Natural killer cell (primary cell): ENCODE data around the gene PRPF6. TPM values are rescaled to one million over a fixed set of nuclear protein-coding genes. Genes with fewer than 3 reads are reported as not detected.

Experiments
- ATAC-seq, 3 donors: fragments of 150-1000 bp in 2 of 3; fragments of 200-7000 bp in 1 of 3; cut with Tn5 transposase; 1 replicate in 1 of 3; 2 replicates in 2 of 3; pipeline ENCODE4 v1.10.0; 2021; ENCODE audit warnings: mild to moderate bottlenecking in 2 of 3, moderate library complexity in 2 of 3
- DNase-seq, 2 donors: peaks; one replicate each; pipeline versions ENCODE4 v3.0.0 to v3.0.0-alpha.2; 2013 to 2021; ENCODE audit warnings: mixed read lengths in 1 of 2
- H3K27ac ChIP-seq: one replicate; pipeline ENCODE4 v1.5.1; 2013; ENCODE audit warnings: mild to moderate bottlenecking, low read length
- H3K27me3 ChIP-seq: one replicate; pipeline ENCODE4 v1.6.1; 2013; ENCODE audit warnings: low read length; ENCODE audit not compliant: control insufficient read depth, insufficient read depth
- H3K36me3 ChIP-seq: one replicate; pipeline ENCODE4 v1.6.1; 2013; ENCODE audit warnings: low read length; ENCODE audit not compliant: control insufficient read depth, insufficient read depth
- H3K4me1 ChIP-seq: one replicate; pipeline ENCODE4 v1.6.1; 2013; ENCODE audit warnings: low read length; ENCODE audit not compliant: control insufficient read depth, insufficient read depth
- H3K4me3 ChIP-seq: one replicate; pipeline ENCODE4 v1.5.1; 2013; ENCODE audit warnings: low read length
- H3K9me3 ChIP-seq: one replicate; pipeline ENCODE4 v1.6.1; 2013; ENCODE audit warnings: low read length; ENCODE audit not compliant: control insufficient read depth, insufficient read depth
- H3K27ac Mint-ChIP-seq, 2 donors: one replicate each; pipeline ENCODE4 v1.8.0; 2022; ENCODE audit warnings: mild to moderate bottlenecking in 2 of 2, mixed read lengths in 2 of 2, moderate library complexity in 1 of 2
- H3K27me3 Mint-ChIP-seq, 2 donors: one replicate each; pipeline ENCODE4 v1.8.0; 2022; ENCODE audit warnings: low read depth in 2 of 2, mixed read lengths in 2 of 2
- H3K36me3 Mint-ChIP-seq: one replicate; pipeline ENCODE4 v1.8.0; 2022; ENCODE audit warnings: mixed read lengths
- H3K4me1 Mint-ChIP-seq, 2 donors: one replicate each; pipeline ENCODE4 v1.8.0; 2022; ENCODE audit warnings: mixed read lengths in 2 of 2
- H3K4me3 Mint-ChIP-seq: one replicate; pipeline ENCODE4 v1.8.0; 2022; ENCODE audit warnings: mild to moderate bottlenecking, moderate library complexity, mixed read lengths
- H3K9me3 Mint-ChIP-seq, 2 donors: one replicate each; pipeline ENCODE4 v1.8.0; 2022; ENCODE audit warnings: mixed read lengths in 2 of 2
- WGBS: methylation state at CpG from one replicate; pipeline ENCODE4 v1.1.7; 2013; ENCODE audit warnings: missing lambda C conversion rate; ENCODE audit not compliant: insufficient coverage; 5-methylcytosine and 5-hydroxymethylcytosine counted together
- intact Hi-C: fragments of 100-400 bp; cut with micrococcal nuclease; formaldehyde crosslinking; loops from one replicate; pipeline ENCODE4 v1.14.2; 2022
- total RNA-seq, 4 donors: library from RNA; stranded (reverse); fragments of 120-200 nt in 1 of 4; gene quantifications; one replicate each; pipeline versions ENCODE4 v1.2.3 to v1.2.4, GENCODE V29; 2013 to 2022
- TF ChIP-seq, protein P1 (sequence below): fragments of 200-600 bp; IDR thresholded peaks from one replicate; pipeline ENCODE4 v1.8.0; 2022; ENCODE audit warnings: antibody characterized with exemption

The PRPF6 gene
- total RNA-seq, 3 donors from 2014 or later (not counting 1 experiment from before 2014, with no cell fraction given), result 52.7 to 63.0 (median 55.0) TPM

- peaks cover 62% of the 10 kb centered on the region for H3K4me1 ChIP-seq
- H3K9me3 Mint-ChIP-seq, result no peaks in the 10 kb centered on the region
- peaks cover 58 to 73% of the 10 kb centered on the region in 2 donors for H3K4me1 Mint-ChIP-seq
- H3K27ac ChIP-seq, result peak overlapping the region; percentile 85
- peak; percentile 56 to 64 (median 58) for ATAC-seq
- H3K27me3 ChIP-seq, result no peaks in the 10 kb centered on the region
- peak overlapping the region; percentile 83 for H3K4me3 Mint-ChIP-seq
- TF ChIP-seq, protein P1, sequence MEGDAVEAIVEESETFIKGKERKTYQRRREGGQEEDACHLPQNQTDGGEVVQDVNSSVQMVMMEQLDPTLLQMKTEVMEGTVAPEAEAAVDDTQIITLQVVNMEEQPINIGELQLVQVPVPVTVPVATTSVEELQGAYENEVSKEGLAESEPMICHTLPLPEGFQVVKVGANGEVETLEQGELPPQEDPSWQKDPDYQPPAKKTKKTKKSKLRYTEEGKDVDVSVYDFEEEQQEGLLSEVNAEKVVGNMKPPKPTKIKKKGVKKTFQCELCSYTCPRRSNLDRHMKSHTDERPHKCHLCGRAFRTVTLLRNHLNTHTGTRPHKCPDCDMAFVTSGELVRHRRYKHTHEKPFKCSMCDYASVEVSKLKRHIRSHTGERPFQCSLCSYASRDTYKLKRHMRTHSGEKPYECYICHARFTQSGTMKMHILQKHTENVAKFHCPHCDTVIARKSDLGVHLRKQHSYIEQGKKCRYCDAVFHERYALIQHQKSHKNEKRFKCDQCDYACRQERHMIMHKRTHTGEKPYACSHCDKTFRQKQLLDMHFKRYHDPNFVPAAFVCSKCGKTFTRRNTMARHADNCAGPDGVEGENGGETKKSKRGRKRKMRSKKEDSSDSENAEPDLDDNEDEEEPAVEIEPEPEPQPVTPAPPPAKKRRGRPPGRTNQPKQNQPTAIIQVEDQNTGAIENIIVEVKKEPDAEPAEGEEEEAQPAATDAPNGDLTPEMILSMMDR, result no peak
- DNase-seq, result peak; percentile 68 to 71
- peaks cover 1% of the 10 kb centered on the region for H3K36me3 Mint-ChIP-seq
- peaks cover 13% of the 10 kb centered on the region for H3K36me3 ChIP-seq
- WGBS, result 41% methylated on average over 16 of the region's 16 CpGs
- H3K27me3 Mint-ChIP-seq, result no peaks in the 10 kb centered on the region
- no peaks in the 10 kb centered on the region for H3K9me3 ChIP-seq
- H3K27ac Mint-ChIP-seq, result peak overlapping the region; percentile 88 to 95
- intact Hi-C loops, result loop anchor here (2.0 to 5.0 kb wide), 2 partner anchors 21 to 441 kb away; partner anchors contain the start of genes PTK6 and UCKL1
- H3K4me3 ChIP-seq, result no peak overlapping the region
These were observed 3.1 kb upstream of the PRPF6 start for GRCh38 chr20:63977739-63978276.

DNA sequence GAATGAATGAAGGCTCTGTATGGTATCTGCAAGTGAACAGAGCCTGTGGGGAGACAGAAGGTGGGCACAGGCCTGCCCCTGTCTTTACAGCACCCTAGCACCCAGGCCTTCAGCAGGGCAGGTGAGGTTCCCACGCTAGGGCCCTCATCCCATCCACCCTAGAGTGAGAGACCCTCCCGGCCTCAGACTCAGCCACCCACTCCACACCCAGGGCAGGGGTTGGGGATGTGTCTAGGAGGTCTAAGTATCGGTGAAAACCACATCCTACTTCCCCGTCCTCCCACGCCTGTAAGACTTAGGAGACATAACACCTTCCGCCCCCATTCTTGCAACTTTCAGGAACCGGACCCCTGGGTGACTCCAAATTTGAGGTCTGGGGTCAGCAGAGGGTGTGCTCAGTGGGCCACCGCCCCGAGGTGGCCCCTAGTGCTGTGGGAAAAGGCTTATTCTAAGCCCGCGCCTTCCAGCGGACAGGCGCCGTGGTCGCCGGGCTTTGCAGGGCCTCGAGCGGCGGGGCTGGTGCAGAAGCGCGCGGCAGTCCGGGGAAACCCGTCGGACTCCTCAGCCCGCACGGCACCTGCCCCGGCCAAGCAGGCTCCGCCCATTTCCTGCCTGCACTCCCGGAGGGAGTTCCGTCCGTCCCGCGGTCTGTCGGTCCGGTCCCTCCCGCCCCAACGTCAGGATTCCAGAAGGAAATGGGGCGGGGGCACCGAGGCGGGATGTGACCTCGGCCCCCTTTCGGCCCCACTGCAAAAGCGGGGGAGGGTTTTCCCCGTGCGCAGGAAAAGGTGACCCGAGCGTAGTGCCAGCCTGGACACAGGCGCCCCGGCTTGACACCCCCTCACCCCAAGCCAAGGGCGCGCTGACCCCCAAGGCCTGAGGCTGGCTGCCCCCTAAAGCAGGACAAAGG is 2.4 kb upstream of the PRPF6 start:
- Mint-ChIP-seq H3K4me3 (peak overlapping the region; percentile 83), H3K9me3 (no peaks in the 10 kb centered on the region), H3K4me1 (peaks cover 59 to 71% of the 10 kb centered on the region in 2 donors), H3K36me3 (peaks cover 7% of the 10 kb centered on the region), H3K27ac (peak overlapping the region; percentile 88 to 95), H3K27me3 (no peaks in the 10 kb centered on the region)
- H3K9me3 ChIP-seq, result no peaks in the 10 kb centered on the region
- TF ChIP-seq, protein P1, result no peak
- DNase-seq (peak; percentile 63 to 76), ATAC-seq (peak; percentile 22 to 41 (median 24))
- H3K36me3 ChIP-seq, result peaks cover 17% of the 10 kb centered on the region
- no peaks in the 10 kb centered on the region for H3K27me3 ChIP-seq
- peaks cover 62% of the 10 kb centered on the region for H3K4me1 ChIP-seq
- intact Hi-C loops, result loop anchor here (2.0 to 5.0 kb wide), 2 partner anchors 22 to 441 kb away; partner anchors contain the start of genes PTK6 and UCKL1
- under 1% methylated on average over 49 of the region's 52 CpGs for WGBS
- peak overlapping the region; percentile 58 for H3K4me3 ChIP-seq
- H3K27ac ChIP-seq, result peak overlapping the region; percentile 85

DNA sequence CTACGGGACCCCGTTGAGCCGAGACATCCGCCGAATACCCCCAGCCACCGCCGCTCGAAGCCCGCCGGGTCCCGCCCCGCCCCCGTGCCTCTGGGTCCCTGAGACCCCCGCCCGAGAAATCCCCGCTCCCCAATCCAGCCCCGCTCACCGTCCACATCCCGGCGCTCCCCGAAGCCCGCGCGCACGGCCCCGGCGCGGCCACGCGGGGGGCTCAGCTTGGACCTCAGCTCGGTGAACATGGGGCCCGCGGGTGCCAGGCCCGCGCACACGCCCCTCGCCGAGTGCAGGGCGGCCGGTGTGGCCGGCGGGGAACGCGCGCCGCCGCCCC is 1.7 kb upstream of the PRPF6 start:
- H3K4me3 Mint-ChIP-seq, result peak overlapping the region; percentile 83
- H3K27me3 ChIP-seq, result no peaks in the 10 kb centered on the region
- under 1% methylated on average over 47 of the region's 47 CpGs for WGBS
- no peaks in the 10 kb centered on the region for H3K9me3 Mint-ChIP-seq
- TF ChIP-seq, protein P1, result no peak
- peaks cover 7% of the 10 kb centered on the region for H3K36me3 Mint-ChIP-seq
- H3K9me3 ChIP-seq, result no peaks in the 10 kb centered on the region
- peak overlapping the region; percentile 88 to 95 for H3K27ac Mint-ChIP-seq
- DNase-seq (no peak), ATAC-seq (no peak)
- intact Hi-C loops, result loop anchor here (2.0 to 5.0 kb wide), 2 partner anchors 22 to 442 kb away; partner anchors contain the start of genes PTK6 and UCKL1
- peak overlapping the region; percentile 58 for H3K4me3 ChIP-seq
- H3K4me1 Mint-ChIP-seq, result peaks cover 53 to 65% of the 10 kb centered on the region in 2 donors
- peaks cover 16% of the 10 kb centered on the region for H3K36me3 ChIP-seq
- H3K27me3 Mint-ChIP-seq, result no peaks in the 10 kb centered on the region
- peaks cover 56% of the 10 kb centered on the region for H3K4me1 ChIP-seq
- peak overlapping the region; percentile 85 for H3K27ac ChIP-seq
